Loucy (cell line): Measurements from ENCODE around the gene CACNB3.

Source experiments
- EZH2phosphoT487 ChIP-seq: fragments of 200-600 bp; IDR thresholded peaks from 2 replicates; pipeline ENCODE4 v1.6.1; 2018; ENCODE audit warnings: antibody characterized with exemption, mild to moderate bottlenecking, moderate library complexity, borderline replicate concordance
- TF ChIP-seq, protein P1 (sequence below): fragments of 200-600 bp; sonication (generic); conservative IDR thresholded peaks from 2 replicates; pipeline ENCODE4 v1.5.1; 2014; ENCODE audit warnings: mild to moderate bottlenecking, antibody characterized with exemption, low read length

DNA sequence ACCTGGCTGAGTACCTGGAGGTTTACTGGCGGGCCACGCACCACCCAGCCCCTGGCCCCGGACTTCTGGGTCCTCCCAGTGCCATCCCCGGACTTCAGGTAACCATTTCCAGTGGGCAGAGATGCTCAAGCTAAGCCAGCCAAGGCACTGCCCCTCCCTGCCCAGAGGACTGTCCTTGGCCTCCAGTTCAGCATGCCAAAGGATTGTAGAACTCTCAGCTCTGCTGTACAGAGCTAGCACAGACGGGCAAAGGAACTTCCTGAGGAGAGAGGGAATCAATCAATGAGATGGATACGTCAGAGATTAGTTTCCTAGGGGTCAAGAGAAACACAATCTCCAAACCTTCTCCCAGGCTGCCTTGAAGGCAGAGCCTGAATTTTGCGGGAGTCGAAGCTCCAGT, 8.7 kb downstream of the CACNB3 start:
- TF ChIP-seq, protein P1, sequence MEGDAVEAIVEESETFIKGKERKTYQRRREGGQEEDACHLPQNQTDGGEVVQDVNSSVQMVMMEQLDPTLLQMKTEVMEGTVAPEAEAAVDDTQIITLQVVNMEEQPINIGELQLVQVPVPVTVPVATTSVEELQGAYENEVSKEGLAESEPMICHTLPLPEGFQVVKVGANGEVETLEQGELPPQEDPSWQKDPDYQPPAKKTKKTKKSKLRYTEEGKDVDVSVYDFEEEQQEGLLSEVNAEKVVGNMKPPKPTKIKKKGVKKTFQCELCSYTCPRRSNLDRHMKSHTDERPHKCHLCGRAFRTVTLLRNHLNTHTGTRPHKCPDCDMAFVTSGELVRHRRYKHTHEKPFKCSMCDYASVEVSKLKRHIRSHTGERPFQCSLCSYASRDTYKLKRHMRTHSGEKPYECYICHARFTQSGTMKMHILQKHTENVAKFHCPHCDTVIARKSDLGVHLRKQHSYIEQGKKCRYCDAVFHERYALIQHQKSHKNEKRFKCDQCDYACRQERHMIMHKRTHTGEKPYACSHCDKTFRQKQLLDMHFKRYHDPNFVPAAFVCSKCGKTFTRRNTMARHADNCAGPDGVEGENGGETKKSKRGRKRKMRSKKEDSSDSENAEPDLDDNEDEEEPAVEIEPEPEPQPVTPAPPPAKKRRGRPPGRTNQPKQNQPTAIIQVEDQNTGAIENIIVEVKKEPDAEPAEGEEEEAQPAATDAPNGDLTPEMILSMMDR = no peak
- no peak for TF ChIP-seq EZH2phosphoT487
